ENCODE data around the gene PXN.
"Not testable (repeated sequence)": the region's sequence is repeated elsewhere in the genome, so short reads cannot be mapped to it uniquely, and the experiment has no call there.

The PXN gene

GRCh38 chr12:120261951-120262851 is 3.3 kb downstream of the PXN start:
- peak; percentile 80 for DNase-seq

- DNase-seq: peak; percentile 52
Observed at GRCh38 chr12:120260607-120261006, 4.9 kb downstream of the PXN start.

- peak; percentile 51 for DNase-seq
Observed at GRCh38 chr12:120259418-120260202, 5.9 kb downstream of the PXN start.

- DNase-seq: peak; percentile 51
Observed at GRCh38 chr12:120258323-120258896, 7.1 kb downstream of the PXN start.

GRCh38 chr12:120257041-120257821 is 8.3 kb downstream of the PXN start:
- DNase-seq: peak; percentile 61

GRCh38 chr12:120254809-120255208 is 10.7 kb downstream of the PXN start:
- DNase-seq: no peak

GRCh38 chr12:120253313-120253712 is 12.2 kb downstream of the PXN start:
- DNase-seq: not testable (repeated sequence)

GRCh38 chr12:120252071-120252906 is 13.2 kb downstream of the PXN start:
- no peak for DNase-seq

- DNase-seq: not testable (repeated sequence)
Observed at GRCh38 chr12:120251364-120252070, 14.0 kb downstream of the PXN start.

- peak; percentile 72 for DNase-seq
Observed at GRCh38 chr12:120249875-120250795, 15.4 kb downstream of the PXN start.

- peak; percentile 69 for DNase-seq
Observed at GRCh38 chr12:120249266-120249874, 16.2 kb downstream of the PXN start.

GRCh38 chr12:120247621-120248030 is 17.9 kb downstream of the PXN start:
- DNase-seq: peak; percentile 69

GRCh38 chr12:120247183-120247582 is 18.3 kb downstream of the PXN start:
- no peak for DNase-seq

- DNase-seq: not testable (repeated sequence)
Observed at GRCh38 chr12:120246705-120247104, 18.8 kb downstream of the PXN start.

- DNase-seq: no peak
Observed at GRCh38 chr12:120242971-120243699, 22.4 kb downstream of the PXN start.

GRCh38 chr12:120242275-120242799 is 23.2 kb downstream of the PXN start:
- peak; percentile 54 for DNase-seq

GRCh38 chr12:120241561-120242274 is 23.8 kb downstream of the PXN start:
- peak; percentile 50 for DNase-seq

GRCh38 chr12:120240495-120240833 is 25.1 kb downstream of the PXN start:
- DNase-seq: peak; percentile 46

Data from islet precursor cell (in vitro differentiated cells).